ENCODE results near the gene AMMECR1.
"Not testable (repeated sequence)": the region's sequence is repeated elsewhere in the genome, so short reads cannot be mapped to it uniquely, and the experiment has no call there.

The AMMECR1 gene

GRCh38 chrX:110168585-110168984 lies 149.3 kb downstream of the AMMECR1 start:
- peak; percentile 86 for DNase-seq (ENCODE audit: low read depth)

GRCh38 chrX:110167952-110168451 lies 149.9 kb downstream of the AMMECR1 start:
- DNase-seq (ENCODE audit: low read depth) = peak; percentile 90

GRCh38 chrX:110163488-110163887 lies 154.4 kb downstream of the AMMECR1 start:
- DNase-seq (ENCODE audit: low read depth) = peak; percentile 23

- no peak for DNase-seq (ENCODE audit: low read depth)
Observed at GRCh38 chrX:110162867-110163266, 155.0 kb downstream of the AMMECR1 start.

- no peak for DNase-seq (ENCODE audit: low read depth)
Observed at GRCh38 chrX:110162131-110162530, 155.8 kb downstream of the AMMECR1 start.

GRCh38 chrX:110161361-110161686 lies 156.6 kb downstream of the AMMECR1 start:
- no peak for DNase-seq (ENCODE audit: low read depth)

- DNase-seq (ENCODE audit: low read depth) = no peak
Observed at GRCh38 chrX:110159865-110160264, 158.0 kb downstream of the AMMECR1 start.

GRCh38 chrX:110159235-110159634 lies 158.7 kb downstream of the AMMECR1 start:
- no peak for DNase-seq (ENCODE audit: low read depth)

- DNase-seq (ENCODE audit: low read depth) = no peak
Observed at GRCh38 chrX:110157444-110157843, 160.4 kb downstream of the AMMECR1 start.

GRCh38 chrX:110156167-110156754 lies 161.6 kb downstream of the AMMECR1 start:
- DNase-seq (ENCODE audit: low read depth) = no peak

GRCh38 chrX:110155759-110156158 lies 162.1 kb downstream of the AMMECR1 start:
- DNase-seq (ENCODE audit: low read depth) = no peak

- not testable (repeated sequence) for DNase-seq (ENCODE audit: low read depth)
Observed at GRCh38 chrX:110154328-110154727, 163.6 kb downstream of the AMMECR1 start.

- no peak for DNase-seq (ENCODE audit: low read depth)
Observed at GRCh38 chrX:110153896-110154295, 164.0 kb downstream of the AMMECR1 start.

GRCh38 chrX:110153244-110153643 lies 164.6 kb downstream of the AMMECR1 start:
- DNase-seq (ENCODE audit: low read depth) = no peak

- peak; percentile 55 for DNase-seq (ENCODE audit: low read depth)
Observed at GRCh38 chrX:110146521-110146920, 171.4 kb downstream of the AMMECR1 start.

- DNase-seq (ENCODE audit: low read depth) = peak; percentile 46
Observed at GRCh38 chrX:110145854-110146253, 172.0 kb downstream of the AMMECR1 start.

GRCh38 chrX:110145311-110145710 lies 172.6 kb downstream of the AMMECR1 start:
- DNase-seq (ENCODE audit: low read depth) = no peak

Data from EH (cell line).